ENCODE measurements around the gene RPSA. TPM values are rescaled to one million over a fixed set of nuclear protein-coding genes. Genes with fewer than 3 reads are reported as not detected.

Gene RPSA
- total RNA-seq: 1,000 to 10,000 TPM in 2 of 4 donors, 100 to 1,000 TPM in 2; 637 to 1,292 (median 907) TPM

- peak; percentile 98 for ATAC-seq
- 0 to 1% methylated on average over 14 to 16 of the region's 63 CpGs for WGBS, 2 donors (ENCODE audit: low coverage in 1 of 2)
- H3K36me3 ChIP-seq: peaks cover 0 to 37% of the 10 kb centered on the region in 2 donors
Measured at GRCh38 chr3:39406368-39407258, at the start of gene RPSA. RPSA (plus strand) TSS chr3:39406720; CDS start chr3:39407654, 934 bp downstream.

GRCh38 chr3:39358333-39358732 is 48.2 kb upstream of the RPSA start:
- H3K4me3 ChIP-seq: no peak overlapping the region
- no peak for ATAC-seq
- 90 to 100% methylated on average over 2 to 3 of the region's 3 CpGs for WGBS, 2 donors (ENCODE audit: low coverage in 1 of 2)

More at GRCh38 chr3:39406368-39407258, at the start of gene RPSA:
- peak in 2 of 4 experiments; percentile 30 to 74 for TF ChIP-seq CTCF (IDR thresholded peaks at IDR 0.05)
- TF ChIP-seq POLR2AphosphoS5 (IDR thresholded peaks at IDR 0.05): peak; percentile 99
- peak; percentile 91 to 95 for TF ChIP-seq POLR2A (IDR thresholded peaks at IDR 0.05)
- TF ChIP-seq EP300 (IDR thresholded peaks at IDR 0.05): no peak
- peak within 1 kb of the TSS; percentile 57 to 89 (median 86) for H3K27ac ChIP-seq
- no peaks in the 10 kb centered on the region for H3K27me3 ChIP-seq
- peaks cover 0 to 48% (median 13%) of the 10 kb centered on the region in 3 donors for H3K4me1 ChIP-seq
- no peaks in the 10 kb centered on the region for H3K9me3 ChIP-seq
- H3K4me3 ChIP-seq: peak within 1 kb of the TSS; percentile 79 to 83

GRCh38 chr3:39361252-39361927 is 45.1 kb upstream of the RPSA start:
- 76 to 84% methylated on average over 5 of the region's 8 CpGs for WGBS, 2 donors (ENCODE audit: low coverage in 1 of 2)
- Histone ChIP-seq H3K27ac (no peak overlapping the region), H3K36me3 (no peaks in the 10 kb centered on the region), H3K4me1 (no peaks in the 10 kb centered on the region), H3K4me3 (no peak overlapping the region), H3K27me3 (no peaks in the 10 kb centered on the region), H3K9me3 (peaks cover 0 to 6% (median 0%) of the 10 kb centered on the region in 3 donors)
- no peak for ATAC-seq
- no peak for TF ChIP-seq POLR2A (IDR thresholded peaks at IDR 0.05)
- no peak for TF ChIP-seq EP300 (IDR thresholded peaks at IDR 0.05)
- no peak for TF ChIP-seq CTCF (IDR thresholded peaks at IDR 0.05)
- TF ChIP-seq POLR2AphosphoS5 (IDR thresholded peaks at IDR 0.05): no peak

More at GRCh38 chr3:39358333-39358732, 48.2 kb upstream of the RPSA start:
- no peaks in the 10 kb centered on the region for H3K27me3 ChIP-seq
- H3K4me1 ChIP-seq: no peaks in the 10 kb centered on the region
- peaks cover 0 to 4% (median 0%) of the 10 kb centered on the region in 3 donors for H3K9me3 ChIP-seq
- no peak for TF ChIP-seq POLR2A (IDR thresholded peaks at IDR 0.05)
- no peak for TF ChIP-seq EP300 (IDR thresholded peaks at IDR 0.05)
- TF ChIP-seq CTCF (IDR thresholded peaks at IDR 0.05): no peak
- no peak for TF ChIP-seq POLR2AphosphoS5 (IDR thresholded peaks at IDR 0.05)
- H3K36me3 ChIP-seq: no peaks in the 10 kb centered on the region
- H3K27ac ChIP-seq: no peak overlapping the region

GRCh38 chr3:39362192-39362591 is 44.3 kb upstream of the RPSA start:
- TF ChIP-seq POLR2A (IDR thresholded peaks at IDR 0.05): no peak
- no peak for TF ChIP-seq POLR2AphosphoS5 (IDR thresholded peaks at IDR 0.05)
- TF ChIP-seq EP300 (IDR thresholded peaks at IDR 0.05): no peak
- no peak for TF ChIP-seq CTCF (IDR thresholded peaks at IDR 0.05)
- 0 to 19% methylated on average over 1 to 2 of the region's 3 CpGs for WGBS, 2 donors (ENCODE audit: low coverage in 1 of 2)
- Histone ChIP-seq H3K36me3 (no peaks in the 10 kb centered on the region), H3K9me3 (peaks cover 0 to 6% (median 0%) of the 10 kb centered on the region in 3 donors), H3K4me1 (no peaks in the 10 kb centered on the region), H3K27me3 (no peaks in the 10 kb centered on the region), H3K4me3 (no peak overlapping the region), H3K27ac (no peak overlapping the region)
- ATAC-seq: no peak

Data from gastroesophageal sphincter (tissue), 4 donors.